ENCODE results near the gene ACADM.

The ACADM gene

DNA sequence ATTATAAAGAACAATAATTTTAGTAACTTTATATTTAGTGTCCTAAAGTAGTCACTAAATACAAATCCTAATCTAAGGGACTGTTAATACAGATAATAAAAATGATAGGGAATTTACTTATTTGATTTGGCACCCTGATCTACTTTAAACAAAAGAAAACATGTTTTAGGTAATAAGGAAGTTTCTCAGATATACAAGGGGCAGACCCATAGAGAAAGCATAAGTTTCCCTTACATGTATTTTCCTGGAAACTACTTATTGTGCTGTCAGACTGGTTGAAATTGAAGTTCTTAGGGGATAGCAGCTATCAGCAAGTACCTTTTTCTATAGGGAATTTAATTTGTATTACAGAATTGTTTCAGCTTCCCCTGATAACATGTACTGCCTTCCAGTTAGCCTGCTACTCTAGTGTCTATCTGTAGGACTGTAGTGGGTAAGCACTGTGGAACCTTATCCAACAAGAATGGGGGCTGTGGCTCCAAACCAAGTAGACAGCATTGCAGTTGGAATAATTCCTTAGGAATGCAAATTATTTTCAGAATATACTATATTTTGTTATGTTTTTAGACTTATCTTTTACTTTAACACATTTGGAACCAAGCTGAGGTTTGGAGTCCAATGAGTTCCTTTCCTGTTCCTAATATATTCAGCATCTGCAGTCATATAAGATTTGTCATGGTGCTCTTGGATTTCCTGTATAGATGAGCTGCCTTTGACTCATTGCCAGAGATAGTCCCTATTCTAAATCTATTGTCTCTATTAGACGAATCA is 86.9 kb downstream of the ACADM start:
- no peak for DNase-seq (ENCODE audit: low read depth)
- no peak overlapping the region for H3K4me3 ChIP-seq (ENCODE audit: low read depth, low read length)
- TF ChIP-seq, protein P1, sequence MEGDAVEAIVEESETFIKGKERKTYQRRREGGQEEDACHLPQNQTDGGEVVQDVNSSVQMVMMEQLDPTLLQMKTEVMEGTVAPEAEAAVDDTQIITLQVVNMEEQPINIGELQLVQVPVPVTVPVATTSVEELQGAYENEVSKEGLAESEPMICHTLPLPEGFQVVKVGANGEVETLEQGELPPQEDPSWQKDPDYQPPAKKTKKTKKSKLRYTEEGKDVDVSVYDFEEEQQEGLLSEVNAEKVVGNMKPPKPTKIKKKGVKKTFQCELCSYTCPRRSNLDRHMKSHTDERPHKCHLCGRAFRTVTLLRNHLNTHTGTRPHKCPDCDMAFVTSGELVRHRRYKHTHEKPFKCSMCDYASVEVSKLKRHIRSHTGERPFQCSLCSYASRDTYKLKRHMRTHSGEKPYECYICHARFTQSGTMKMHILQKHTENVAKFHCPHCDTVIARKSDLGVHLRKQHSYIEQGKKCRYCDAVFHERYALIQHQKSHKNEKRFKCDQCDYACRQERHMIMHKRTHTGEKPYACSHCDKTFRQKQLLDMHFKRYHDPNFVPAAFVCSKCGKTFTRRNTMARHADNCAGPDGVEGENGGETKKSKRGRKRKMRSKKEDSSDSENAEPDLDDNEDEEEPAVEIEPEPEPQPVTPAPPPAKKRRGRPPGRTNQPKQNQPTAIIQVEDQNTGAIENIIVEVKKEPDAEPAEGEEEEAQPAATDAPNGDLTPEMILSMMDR (conservative IDR thresholded peaks at IDR 0.05; ENCODE audit: low read depth, low read length) = no peak

DNA sequence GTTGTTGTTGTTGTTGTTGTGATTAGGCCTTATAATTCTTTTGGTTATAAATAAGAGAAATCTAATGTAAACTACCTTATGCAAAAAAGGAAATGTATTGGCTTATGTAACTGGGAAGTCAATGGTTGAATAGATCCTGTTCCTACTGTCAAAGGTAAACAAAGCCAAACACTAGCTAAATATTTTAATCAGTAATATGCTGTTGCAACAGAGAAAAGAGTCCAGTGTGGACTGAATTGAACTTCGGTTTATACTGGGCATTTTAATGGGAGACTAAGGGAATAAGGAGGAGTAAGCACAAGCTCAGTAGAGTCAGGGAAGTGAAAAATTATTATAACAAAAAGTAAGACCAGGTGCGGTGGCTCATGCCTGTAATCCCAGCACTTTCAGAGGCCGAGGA is 87.6 kb downstream of the ACADM start:
- no peak for DNase-seq (ENCODE audit: low read depth)
- H3K4me3 ChIP-seq (ENCODE audit: low read depth, low read length) = no peak overlapping the region
- TF ChIP-seq, protein P1 (conservative IDR thresholded peaks at IDR 0.05; ENCODE audit: low read depth, low read length) = no peak
